MM.1S (cell line): ENCODE results near the gene ARHGAP31.

ENCODE experiments used
- DNase-seq: peaks from one replicate; pipeline ENCODE4 v3.0.0-alpha.2; 2015
- H2AFZ ChIP-seq: fragments of 300-600 bp; sonication (generic); 2 replicates; pipeline ENCODE4 v1.6.0; 2016; ENCODE audit warnings: antibody characterized with exemption, low read length
- H3F3A ChIP-seq: fragments of 300-600 bp; sonication (generic); 2 replicates; pipeline ENCODE4 v1.6.1; 2016; ENCODE audit warnings: mild to moderate bottlenecking, antibody characterized with exemption, low read length, moderate library complexity, mixed read lengths; ENCODE audit not compliant: insufficient read depth
- H3K27ac ChIP-seq: fragments of 300-600 bp; sonication (generic); 2 replicates; pipeline ENCODE4 v1.5.1; 2016; ENCODE audit warnings: mild to moderate bottlenecking, low read length
- H3K27me3 ChIP-seq: fragments of 300-600 bp; sonication (generic); replicated peaks from 2 replicates; pipeline ENCODE4 v1.6.0; 2016; ENCODE audit warnings: low read length; ENCODE audit not compliant: insufficient read depth
- H3K36me3 ChIP-seq: fragments of 300-600 bp; sonication (generic); replicated peaks from 2 replicates; pipeline ENCODE4 v1.6.1; 2016; ENCODE audit warnings: mild to moderate bottlenecking, low read length, mixed read lengths; ENCODE audit not compliant: insufficient read depth
- H3K4me1 ChIP-seq: fragments of 300-600 bp; sonication (generic); 2 replicates; pipeline ENCODE4 v1.6.1; 2016; ENCODE audit warnings: low read length, mixed read lengths
- H3K4me2 ChIP-seq: fragments of 300-600 bp; sonication (generic); 2 replicates; pipeline ENCODE4 v1.6.0; 2016; ENCODE audit warnings: low read depth, low read length
- H3K4me3 ChIP-seq: fragments of 300-600 bp; sonication (generic); 2 replicates; pipeline ENCODE4 v1.5.1; 2016; ENCODE audit warnings: low read length, mixed read lengths
- H3K79me2 ChIP-seq: fragments of 300-600 bp; sonication (generic); 2 replicates; pipeline ENCODE4 v1.6.1; 2016; ENCODE audit warnings: mixed run types, low read length, mixed read lengths
- H3K9ac ChIP-seq: fragments of 300-600 bp; sonication (generic); 2 replicates; pipeline ENCODE4 v1.6.1; 2016; ENCODE audit warnings: low read length, mixed read lengths
- H3K9me2 ChIP-seq: fragments of 300-600 bp; sonication (generic); replicated peaks from 2 replicates; pipeline ENCODE4 v1.6.1; 2016; ENCODE audit warnings: mild to moderate bottlenecking, low read length, mixed read lengths; ENCODE audit not compliant: insufficient read depth
- H3K9me3 ChIP-seq: fragments of 300-600 bp; sonication (generic); replicated peaks from 2 replicates; pipeline ENCODE4 v1.6.1; 2016; ENCODE audit warnings: mild to moderate bottlenecking, low read length, mixed read lengths; ENCODE audit not compliant: insufficient read depth
- H4K20me1 ChIP-seq: fragments of 300-600 bp; sonication (generic); 2 replicates; pipeline ENCODE4 v1.6.1; 2016; ENCODE audit warnings: mild to moderate bottlenecking, low read length, moderate library complexity, mixed read lengths; ENCODE audit not compliant: insufficient read depth
- CTCF ChIP-seq: fragments of 300-600 bp; sonication (generic); IDR thresholded peaks from 2 replicates; pipeline ENCODE4 v1.5.1; 2016; ENCODE audit warnings: antibody characterized with exemption, low read length, mixed read lengths
- EZH2 ChIP-seq: fragments of 300-600 bp; sonication (generic); optimal IDR thresholded peaks from 2 replicates; pipeline ENCODE3; 2017; ENCODE audit warnings: low read depth, mild to moderate bottlenecking, antibody characterized with exemption, low read length, mixed read lengths
- EZH2phosphoT487 ChIP-seq: fragments of 300-600 bp; sonication (generic); IDR thresholded peaks from 2 replicates; pipeline ENCODE4 v1.6.1; 2018; ENCODE audit warnings: antibody characterized with exemption, low read length

ARHGAP31 gene

GRCh38 chr3:119342176-119342575 is 48.0 kb downstream of the ARHGAP31 start:
- H3K27ac ChIP-seq: no peak overlapping the region
- no peaks in the 10 kb centered on the region for H3K9me3 ChIP-seq
- H3F3A ChIP-seq: no peaks in the 10 kb centered on the region
- no peak overlapping the region for H3K9ac ChIP-seq
- H3K9me2 ChIP-seq: no peaks in the 10 kb centered on the region
- H3K4me3 ChIP-seq: no peak overlapping the region
- no peaks in the 10 kb centered on the region for H4K20me1 ChIP-seq
- H3K4me2 ChIP-seq: no peak overlapping the region
- peaks cover 7% of the 10 kb centered on the region; the same call in 1 of the 2 replicates for H3K4me1 ChIP-seq
- H2AFZ ChIP-seq: no peak overlapping the region
- no peak for DNase-seq
- H3K27me3 ChIP-seq: no peaks in the 10 kb centered on the region
- no peak for TF ChIP-seq EZH2
- TF ChIP-seq EZH2phosphoT487: no peak
- no peak for TF ChIP-seq CTCF
- no peaks in the 10 kb centered on the region for H3K79me2 ChIP-seq
- H3K36me3 ChIP-seq: no peaks in the 10 kb centered on the region

GRCh38 chr3:119343719-119344118 is 49.5 kb downstream of the ARHGAP31 start:
- Histone ChIP-seq H3K4me2 (no peak overlapping the region), H3K4me1 (peaks cover 7% of the 10 kb centered on the region; the same call in 1 of the 2 replicates), H3K27me3 (no peaks in the 10 kb centered on the region), H2AFZ (no peak overlapping the region), H3K9me2 (no peaks in the 10 kb centered on the region), H3K4me3 (no peak overlapping the region), H3K36me3 (no peaks in the 10 kb centered on the region), H3F3A (no peaks in the 10 kb centered on the region), H3K79me2 (no peaks in the 10 kb centered on the region), H3K9me3 (no peaks in the 10 kb centered on the region), H4K20me1 (no peaks in the 10 kb centered on the region), H3K9ac (no peak overlapping the region), H3K27ac (no peak overlapping the region)
- DNase-seq: peak; percentile 16
- 0 out of 2 replicates have a peak, but pooled peaks have one; percentile 12 for TF ChIP-seq CTCF
- no peak for TF ChIP-seq EZH2phosphoT487

GRCh38 chr3:119346076-119346496 is 51.9 kb downstream of the ARHGAP31 start:
- no peak for TF ChIP-seq CTCF
- no peak for TF ChIP-seq EZH2phosphoT487
- TF ChIP-seq EZH2: no peak
- Histone ChIP-seq H3K27ac (no peak overlapping the region), H4K20me1 (no peaks in the 10 kb centered on the region), H3K4me3 (no peak overlapping the region), H3K9me3 (no peaks in the 10 kb centered on the region), H3K9me2 (no peaks in the 10 kb centered on the region), H3K9ac (no peak overlapping the region), H3F3A (no peaks in the 10 kb centered on the region), H3K4me2 (no peak overlapping the region), H3K27me3 (no peaks in the 10 kb centered on the region), H3K4me1 (peaks cover 7% of the 10 kb centered on the region; the same call in 1 of the 2 replicates), H3K36me3 (no peaks in the 10 kb centered on the region), H3K79me2 (no peaks in the 10 kb centered on the region), H2AFZ (no peak overlapping the region)
- DNase-seq: no peak
